Measurements from ENCODE around the gene ATG9A.
A peak's percentile ranks its signal among the peaks of the same experiment; 100 is the strongest.

The ATG9A gene, protein sequence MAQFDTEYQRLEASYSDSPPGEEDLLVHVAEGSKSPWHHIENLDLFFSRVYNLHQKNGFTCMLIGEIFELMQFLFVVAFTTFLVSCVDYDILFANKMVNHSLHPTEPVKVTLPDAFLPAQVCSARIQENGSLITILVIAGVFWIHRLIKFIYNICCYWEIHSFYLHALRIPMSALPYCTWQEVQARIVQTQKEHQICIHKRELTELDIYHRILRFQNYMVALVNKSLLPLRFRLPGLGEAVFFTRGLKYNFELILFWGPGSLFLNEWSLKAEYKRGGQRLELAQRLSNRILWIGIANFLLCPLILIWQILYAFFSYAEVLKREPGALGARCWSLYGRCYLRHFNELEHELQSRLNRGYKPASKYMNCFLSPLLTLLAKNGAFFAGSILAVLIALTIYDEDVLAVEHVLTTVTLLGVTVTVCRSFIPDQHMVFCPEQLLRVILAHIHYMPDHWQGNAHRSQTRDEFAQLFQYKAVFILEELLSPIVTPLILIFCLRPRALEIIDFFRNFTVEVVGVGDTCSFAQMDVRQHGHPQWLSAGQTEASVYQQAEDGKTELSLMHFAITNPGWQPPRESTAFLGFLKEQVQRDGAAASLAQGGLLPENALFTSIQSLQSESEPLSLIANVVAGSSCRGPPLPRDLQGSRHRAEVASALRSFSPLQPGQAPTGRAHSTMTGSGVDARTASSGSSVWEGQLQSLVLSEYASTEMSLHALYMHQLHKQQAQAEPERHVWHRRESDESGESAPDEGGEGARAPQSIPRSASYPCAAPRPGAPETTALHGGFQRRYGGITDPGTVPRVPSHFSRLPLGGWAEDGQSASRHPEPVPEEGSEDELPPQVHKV

GRCh38 chr2:219229305-219230058 lies at the start of gene ATG9A, which contains the start of gene ANKZF1:
Gene ATG9A (minus strand): TSS chr2:219229636. CDS start chr2:219228024, 1,612 bp downstream.
Gene ANKZF1 (plus strand): TSS chr2:219229806. CDS start chr2:219230258, 452 bp downstream.
- TF ChIP-seq, protein P1, sequence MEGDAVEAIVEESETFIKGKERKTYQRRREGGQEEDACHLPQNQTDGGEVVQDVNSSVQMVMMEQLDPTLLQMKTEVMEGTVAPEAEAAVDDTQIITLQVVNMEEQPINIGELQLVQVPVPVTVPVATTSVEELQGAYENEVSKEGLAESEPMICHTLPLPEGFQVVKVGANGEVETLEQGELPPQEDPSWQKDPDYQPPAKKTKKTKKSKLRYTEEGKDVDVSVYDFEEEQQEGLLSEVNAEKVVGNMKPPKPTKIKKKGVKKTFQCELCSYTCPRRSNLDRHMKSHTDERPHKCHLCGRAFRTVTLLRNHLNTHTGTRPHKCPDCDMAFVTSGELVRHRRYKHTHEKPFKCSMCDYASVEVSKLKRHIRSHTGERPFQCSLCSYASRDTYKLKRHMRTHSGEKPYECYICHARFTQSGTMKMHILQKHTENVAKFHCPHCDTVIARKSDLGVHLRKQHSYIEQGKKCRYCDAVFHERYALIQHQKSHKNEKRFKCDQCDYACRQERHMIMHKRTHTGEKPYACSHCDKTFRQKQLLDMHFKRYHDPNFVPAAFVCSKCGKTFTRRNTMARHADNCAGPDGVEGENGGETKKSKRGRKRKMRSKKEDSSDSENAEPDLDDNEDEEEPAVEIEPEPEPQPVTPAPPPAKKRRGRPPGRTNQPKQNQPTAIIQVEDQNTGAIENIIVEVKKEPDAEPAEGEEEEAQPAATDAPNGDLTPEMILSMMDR (conservative IDR thresholded peaks at IDR 0.05; ENCODE audit: low read length): no peak
- no peak for TF ChIP-seq EZH2phosphoT487 (IDR thresholded peaks at IDR 0.05; ENCODE audit: borderline replicate concordance)
- Histone ChIP-seq H3K36me3 (ENCODE audit: insufficient read depth, low read length) (peaks cover 44% of the 10 kb centered on the region; the same call in 1 of the 2 replicates), H3K4me1 (ENCODE audit: insufficient read depth, low read length, poor library complexity, severe bottlenecking) (peaks cover 20% of the 10 kb centered on the region), H3K4me2 (ENCODE audit: low read depth, low read length, poor library complexity, severe bottlenecking) (peak within 1 kb of the TSS; percentile 92), H3K79me2 (ENCODE audit: insufficient read depth, low read length) (peaks cover 65% of the 10 kb centered on the region), H3K27me3 (ENCODE audit: insufficient read depth, low read length, poor library complexity, severe bottlenecking) (no peaks in the 10 kb centered on the region), H3K9ac (ENCODE audit: low read depth, low read length, poor library complexity, severe bottlenecking) (peak within 1 kb of the TSS; percentile 92), H3F3A (ENCODE audit: low read depth) (no peaks in the 10 kb centered on the region), H3K9me3 (ENCODE audit: insufficient read depth, low read depth, low read length) (no peaks in the 10 kb centered on the region), H3K9me2 (replicated peaks; ENCODE audit: low read depth, low read length) (no peaks in the 10 kb centered on the region), H2AFZ (ENCODE audit: low read length) (peak within 1 kb of the TSS; percentile 93), H3K4me3 (ENCODE audit: low read length, poor library complexity, severe bottlenecking) (peak within 1 kb of the TSS; percentile 89), H4K20me1 (ENCODE audit: insufficient read depth, low read length, poor library complexity, severe bottlenecking) (peaks cover 18% of the 10 kb centered on the region)

DNA sequence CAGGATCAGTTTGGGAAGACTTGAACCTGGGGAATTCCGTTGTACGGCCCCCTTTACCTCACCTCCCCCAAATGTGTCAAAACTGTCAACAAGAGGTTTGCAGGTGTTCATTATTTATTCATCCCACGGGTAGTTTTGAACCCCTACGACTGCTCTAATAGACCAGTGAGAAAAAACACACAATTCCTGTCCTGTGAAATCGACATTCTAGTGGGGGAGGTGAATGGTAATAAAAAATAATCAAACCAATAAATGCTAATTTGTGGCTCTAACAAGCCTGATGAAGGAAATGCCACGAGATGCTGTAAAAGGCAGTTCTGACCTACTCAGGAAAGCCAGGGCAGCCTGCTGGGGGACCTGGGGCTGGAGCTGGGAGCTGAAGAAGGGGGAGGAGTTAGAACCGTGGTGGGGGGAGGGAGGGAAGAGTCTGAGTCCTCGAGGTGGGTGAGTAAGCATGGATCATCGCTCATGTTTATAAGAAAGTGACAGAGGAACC lies 49.3 kb upstream of the ATG9A start:
- Histone ChIP-seq H3K4me3 (ENCODE audit: low read length, poor library complexity, severe bottlenecking) (peak overlapping the region; percentile 75), H3K36me3 (ENCODE audit: insufficient read depth, low read length) (no peaks in the 10 kb centered on the region), H4K20me1 (ENCODE audit: insufficient read depth, low read length, poor library complexity, severe bottlenecking) (peaks cover 6% of the 10 kb centered on the region), H3K9me2 (replicated peaks; ENCODE audit: low read depth, low read length) (no peaks in the 10 kb centered on the region), H3F3A (ENCODE audit: low read depth) (no peaks in the 10 kb centered on the region), H3K4me2 (ENCODE audit: low read depth, low read length, poor library complexity, severe bottlenecking) (peak overlapping the region; percentile 78), H3K9ac (ENCODE audit: low read depth, low read length, poor library complexity, severe bottlenecking) (peak overlapping the region; percentile 76), H2AFZ (ENCODE audit: low read length) (peak overlapping the region; percentile 90), H3K4me1 (ENCODE audit: insufficient read depth, low read length, poor library complexity, severe bottlenecking) (peaks cover 23% of the 10 kb centered on the region), H3K9me3 (ENCODE audit: insufficient read depth, low read depth, low read length) (no peaks in the 10 kb centered on the region), H3K27me3 (ENCODE audit: insufficient read depth, low read length, poor library complexity, severe bottlenecking) (no peaks in the 10 kb centered on the region), H3K79me2 (ENCODE audit: insufficient read depth, low read length) (peaks cover 6% of the 10 kb centered on the region; the same call in 1 of the 2 replicates)
- TF ChIP-seq, protein P1 (conservative IDR thresholded peaks at IDR 0.05; ENCODE audit: low read length): no peak
- no peak for TF ChIP-seq EZH2phosphoT487 (IDR thresholded peaks at IDR 0.05; ENCODE audit: borderline replicate concordance)
